Bone marrow (tissue), 2 donors: ENCODE measurements around the gene ZYG11A.

Experiments used
- DNase-seq, 2 donors: peaks; one replicate each; lab custom pipeline; 2025; lab: John Stamatoyannopoulos, UW

The ZYG11A gene

GRCh38 chr1:52918201-52918600, 75.6 kb downstream of the ZYG11A start:
- no peak for DNase-seq

- no peak for DNase-seq
Measured at GRCh38 chr1:52919051-52919722, 76.6 kb downstream of the ZYG11A start.

GRCh38 chr1:52919723-52920483, 77.3 kb downstream of the ZYG11A start:
- DNase-seq: no peak

GRCh38 chr1:52920791-52921291, 78.3 kb downstream of the ZYG11A start:
- no peak for DNase-seq

- DNase-seq: no peak
Measured at GRCh38 chr1:52925571-52926005, 83.0 kb downstream of the ZYG11A start.

- DNase-seq: no peak
Measured at GRCh38 chr1:52926864-52927211, 84.3 kb downstream of the ZYG11A start.

- peak in 1 of 2 donors; percentile 51 for DNase-seq
Measured at GRCh38 chr1:52927212-52928014, 84.9 kb downstream of the ZYG11A start, which contains the start of gene SCP2. SCP2 (plus strand) TSS chr1:52927276; CDS start chr1:52927397, 121 bp downstream.

- no peak for DNase-seq
Measured at GRCh38 chr1:52928015-52928404, 85.5 kb downstream of the ZYG11A start.

- DNase-seq: no peak
Measured at GRCh38 chr1:52929019-52929418, 86.5 kb downstream of the ZYG11A start.

- DNase-seq: no peak
Measured at GRCh38 chr1:52937433-52938182, 95.0 kb downstream of the ZYG11A start.

GRCh38 chr1:52938183-52938451, 95.6 kb downstream of the ZYG11A start:
- no peak for DNase-seq

- no peak for DNase-seq
Measured at GRCh38 chr1:52943876-52944416, 101.4 kb downstream of the ZYG11A start.

GRCh38 chr1:52944566-52944965, 102.0 kb downstream of the ZYG11A start:
- DNase-seq: no peak
